ENCODE measurements around the gene SLC26A8. TPM values are rescaled to one million over a fixed set of nuclear protein-coding genes. Genes with fewer than 3 reads are reported as not detected.

SLC26A8 gene
- polyA plus RNA-seq, 3 donors, result 0.52 to 1.7 (median 1.5) TPM

- no peak overlapping the region for H2AFZ ChIP-seq (ENCODE audit: insufficient read depth, low read depth, low read length, poor library complexity, severe bottlenecking)
- no peak overlapping the region for H3K4me3 Mint-ChIP-seq
- H3K27me3 Mint-ChIP-seq (ENCODE audit: low read depth in 3 of 3), result peaks cover 0 to 2% (median 0%) of the 10 kb centered on the region in 3 donors
- peaks cover 42 to 56% of the 10 kb centered on the region in 2 donors for H3K36me3 Mint-ChIP-seq
- no peak overlapping the region for H3K9ac ChIP-seq (ENCODE audit: insufficient read depth, low read length, poor library complexity, severe bottlenecking)
- H3K27ac Mint-ChIP-seq, result no peak overlapping the region
- TF ChIP-seq CTCF (IDR thresholded peaks at IDR 0.05), result no peak
- H3K4me3 ChIP-seq (replicated peaks in 1 of 3; ENCODE audit: low read depth in 2 of 3, low read length in 3 of 3), result no peak overlapping the region
- H3K9me3 ChIP-seq (replicated peaks in 1 of 2; ENCODE audit: control insufficient read depth in 1 of 2, insufficient read depth in 1 of 2, low read length in 2 of 2), result peaks cover 0 to 6% of the 10 kb centered on the region in 2 donors
- no peaks in the 10 kb centered on the region for H4K20me1 ChIP-seq (ENCODE audit: insufficient read depth, low read length)
- H3K27me3 ChIP-seq (ENCODE audit: control insufficient read depth in 2 of 2, insufficient read depth in 2 of 2, low read length in 2 of 2), result no peaks in the 10 kb centered on the region
- peaks cover 93% of the 10 kb centered on the region for H3K79me2 ChIP-seq (ENCODE audit: insufficient read depth, low read length)
- peaks cover 0 to 8% (median 5%) of the 10 kb centered on the region in 7 donors for H3K9me3 Mint-ChIP-seq
- no peak overlapping the region for H3K27ac ChIP-seq (ENCODE audit: low read depth in 1 of 2, low read length in 2 of 2)
- peaks cover 29 to 33% of the 10 kb centered on the region in 2 donors for H3K4me1 ChIP-seq (ENCODE audit: control insufficient read depth in 1 of 2, insufficient read depth in 2 of 2, low read length in 2 of 2)
- intact Hi-C loops (cut with micrococcal nuclease), result no loop called here
- WGBS (ENCODE audit: insufficient coverage), result no CpG with 5 or more reads among the region's 3 CpGs
- no peak overlapping the region for H3K4me2 ChIP-seq (replicated peaks; ENCODE audit: extremely low read depth, low read length, poor library complexity, severe bottlenecking)
- DNase-seq, result no peak
- H3K36me3 ChIP-seq (replicated peaks in 1 of 2; ENCODE audit: control insufficient read depth in 1 of 2, insufficient read depth in 2 of 2, low read length in 2 of 2), result peaks cover 19 to 55% of the 10 kb centered on the region in 2 donors
- peaks cover 30% of the 10 kb centered on the region for H3K4me1 Mint-ChIP-seq
Measured at GRCh38 chr6:35916056-35916455, 108.4 kb downstream of the SLC26A8 start.

- H3K4me1 ChIP-seq (ENCODE audit: control insufficient read depth in 1 of 2, insufficient read depth in 2 of 2, low read length in 2 of 2), result peaks cover 22 to 25% of the 10 kb centered on the region in 2 donors
- WGBS (ENCODE audit: insufficient coverage), result 100% methylated on average over 4 of the region's 6 CpGs
- H3K4me2 ChIP-seq (replicated peaks; ENCODE audit: extremely low read depth, low read length, poor library complexity, severe bottlenecking), result no peak overlapping the region
- no peak overlapping the region for H3K4me3 ChIP-seq (replicated peaks in 1 of 3; ENCODE audit: low read depth in 2 of 3, low read length in 3 of 3)
- H3K9ac ChIP-seq (ENCODE audit: insufficient read depth, low read length, poor library complexity, severe bottlenecking), result no peak overlapping the region
- H3K27me3 ChIP-seq (ENCODE audit: control insufficient read depth in 2 of 2, insufficient read depth in 2 of 2, low read length in 2 of 2), result no peaks in the 10 kb centered on the region
- no peak for TF ChIP-seq CTCF (IDR thresholded peaks at IDR 0.05)
- H3K36me3 ChIP-seq (replicated peaks in 1 of 2; ENCODE audit: control insufficient read depth in 1 of 2, insufficient read depth in 2 of 2, low read length in 2 of 2), result peaks cover 20 to 70% of the 10 kb centered on the region in 2 donors
- H3K79me2 ChIP-seq (ENCODE audit: insufficient read depth, low read length), result peaks cover 93% of the 10 kb centered on the region
- no peak overlapping the region for H2AFZ ChIP-seq (ENCODE audit: insufficient read depth, low read depth, low read length, poor library complexity, severe bottlenecking)
- H4K20me1 ChIP-seq (ENCODE audit: insufficient read depth, low read length), result no peaks in the 10 kb centered on the region
- DNase-seq, result no peak
- intact Hi-C loops (cut with micrococcal nuclease), result no loop called here
- Mint-ChIP-seq H3K4me1 (peaks cover 26% of the 10 kb centered on the region), H3K4me3 (no peak overlapping the region), H3K9me3 (peaks cover 8 to 21% (median 14%) of the 10 kb centered on the region in 7 donors), H3K27me3 (ENCODE audit: low read depth in 3 of 3) (peaks cover 0 to 2% (median 0%) of the 10 kb centered on the region in 3 donors), H3K27ac (no peak overlapping the region), H3K36me3 (peaks cover 49 to 68% of the 10 kb centered on the region in 2 donors)
- H3K9me3 ChIP-seq (replicated peaks in 1 of 2; ENCODE audit: control insufficient read depth in 1 of 2, insufficient read depth in 1 of 2, low read length in 2 of 2), result peaks cover 10 to 14% of the 10 kb centered on the region in 2 donors
- H3K27ac ChIP-seq (ENCODE audit: low read depth in 1 of 2, low read length in 2 of 2), result no peak overlapping the region
Measured at GRCh38 chr6:35914536-35914935, 109.9 kb downstream of the SLC26A8 start.

All from CD14-positive monocyte (primary cell).